HCT116 (cell line): ENCODE measurements around the gene TMC2. TPM values are rescaled to one million over a fixed set of nuclear protein-coding genes. Genes with fewer than 3 reads are reported as not detected.

ENCODE experiments used
- ATAC-seq: fragments of 200-7000 bp; cut with Tn5 transposase; 2 replicates; pipeline ENCODE4 v1.9.1; 2020; ENCODE audit warnings: mild to moderate bottlenecking, moderate library complexity
- BruUV-seq: library from RNA; stranded (reverse); fragments of 400-500 nt; replicated peaks from 2 replicates; lab custom pipeline; 2021; lab: Mats Ljungman, UMichigan
- CTCF ChIA-PET: fragments of 300-600 bp; sonication (Branson Sonifier 250); formaldehyde crosslinking; loops from one replicate; lab custom pipeline; 2021; ENCODE audit warnings: antibody characterized with exemption; lab: Charles Lee
- POLR2A ChIA-PET: fragments of 300-600, 350-600 bp; sonication (Branson Sonifier 250); formaldehyde crosslinking; loops from one replicate; lab custom pipeline; 2021; ENCODE audit warnings: antibody characterized with exemption; lab: Charles Lee
- RAD21 ChIA-PET, 2 experiments: fragments of 300-600 bp; sonication (Branson Sonifier 250); formaldehyde crosslinking; loops; one replicate each; lab custom pipeline; 2023; ENCODE audit warnings: low total read pairs in 2 of 2; ENCODE audit not compliant: uncharacterized antibody in 2 of 2, unreplicated experiment in 2 of 2, low non-redundant PET in 1 of 2; lab: Charles Lee
- DNase-seq: peaks from one replicate; pipeline ENCODE4 v3.0.0-alpha.2; 2010; ENCODE audit warnings: low read depth, low spot score
- H2AFZ ChIP-seq: fragments of 200-600 bp; shearing (Covaris generic), sonication (generic); 2 replicates; pipeline ENCODE4 v1.6.1; 2017; ENCODE audit warnings: low read depth, mixed run types, mixed read lengths, antibody characterized with exemption, low read length; ENCODE audit not compliant: poor library complexity, severe bottlenecking
- H3K27ac ChIP-seq: 2 replicates; pipeline ENCODE4 v1.5.1; 2012; ENCODE audit warnings: low read depth, low read length
- H3K27me3 ChIP-seq: fragments of 200-600 bp; sonication (generic); 2 replicates; pipeline ENCODE4 v1.6.1; 2016; ENCODE audit warnings: mixed run types, low read length, mixed read lengths; ENCODE audit not compliant: insufficient read depth
- H3K36me3 ChIP-seq, 2 experiments: fragments of 200-500 bp in 1 of 2; fragments of 200-600 bp in 1 of 2; sonication (Bioruptor generic) in 1 of 2; sonication (generic) in 1 of 2; 2 replicates each; pipeline versions ENCODE4 v1.5.1 to v1.6.1; 2014 to 2016; ENCODE audit warnings: low read length in 2 of 2, inconsistent platforms in 1 of 2, mixed read lengths in 1 of 2, mixed run types in 1 of 2; ENCODE audit not compliant: insufficient read depth in 2 of 2, control insufficient read depth in 1 of 2
- H3K4me1 ChIP-seq, 2 experiments: fragments of 200-600 bp in 1 of 2; sonication (generic) in 1 of 2; 2 replicates each; pipeline versions ENCODE4 v1.5.1 to v1.6.1; 2012 to 2017; ENCODE audit warnings: low read length in 2 of 2, inconsistent platforms in 1 of 2, mild to moderate bottlenecking in 1 of 2, mixed read lengths in 1 of 2, mixed run types in 1 of 2, moderate library complexity in 1 of 2; ENCODE audit not compliant: insufficient read depth in 2 of 2, control insufficient read depth in 1 of 2
- H3K4me2 ChIP-seq: fragments of 200-600 bp; sonication (generic); 2 replicates; pipeline ENCODE4 v1.6.1; 2017; ENCODE audit warnings: mixed run types, low read length, mixed read lengths
- H3K4me3 ChIP-seq, 2 experiments: fragments of 200-600 bp in 1 of 2; sonication (generic) in 1 of 2; replicated peaks in 1 of 2; 2 replicates each; pipeline ENCODE4 v1.5.1; 2011 to 2016; ENCODE audit warnings: low read length in 2 of 2, control low read depth in 1 of 2, low read depth in 1 of 2, mild to moderate bottlenecking in 1 of 2, mixed read lengths in 1 of 2, mixed run types in 1 of 2
- H3K79me2 ChIP-seq: fragments of 200-600 bp; sonication (generic); 2 replicates; pipeline ENCODE4 v1.6.1; 2017; ENCODE audit warnings: mild to moderate bottlenecking, mixed run types, low read length, moderate library complexity, mixed read lengths; ENCODE audit not compliant: insufficient read depth
- H3K9ac ChIP-seq: fragments of 200-600 bp; sonication (generic); 2 replicates; pipeline ENCODE4 v1.6.1; 2016; ENCODE audit warnings: low read length, mixed read lengths
- H3K9me2 ChIP-seq: fragments of 200-600 bp; sonication (generic), shearing (Covaris generic); 2 replicates; pipeline ENCODE4 v1.6.1; 2017; ENCODE audit warnings: mixed run types, mild to moderate bottlenecking, moderate library complexity; ENCODE audit not compliant: insufficient read depth
- H3K9me3 ChIP-seq, 2 experiments: fragments of 200-500 bp in 1 of 2; fragments of 200-600 bp in 1 of 2; sonication (Bioruptor generic) in 1 of 2; sonication (generic) in 1 of 2; 2 replicates each; pipeline ENCODE4 v1.6.1; 2014 to 2017; ENCODE audit warnings: low read length in 2 of 2, mixed read lengths in 2 of 2, inconsistent platforms in 1 of 2, low read depth in 1 of 2, mild to moderate bottlenecking in 1 of 2, mixed run types in 1 of 2, moderate library complexity in 1 of 2; ENCODE audit not compliant: control insufficient read depth in 1 of 2, insufficient read depth in 1 of 2
- H4K20me1 ChIP-seq: fragments of 200-600 bp; sonication (generic), shearing (Covaris generic); 2 replicates; pipeline ENCODE4 v1.6.1; 2017; ENCODE audit warnings: mixed run types, mild to moderate bottlenecking, moderate library complexity; ENCODE audit not compliant: insufficient read depth
- CEBPB ChIP-seq: IDR thresholded peaks from 2 replicates; pipeline ENCODE4 v1.6.1; 2012; ENCODE audit warnings: low read depth
- EGR1 ChIP-seq: IDR thresholded peaks from 2 replicates; pipeline ENCODE4 v1.6.1; 2012; ENCODE audit warnings: low read depth
- ELF1 ChIP-seq: IDR thresholded peaks from 2 replicates; pipeline ENCODE4 v1.6.1; 2012; ENCODE audit warnings: low read depth, borderline replicate concordance
- EZH2 ChIP-seq: fragments of 200-600 bp; sonication (generic); IDR thresholded peaks from 2 replicates; pipeline ENCODE4 v1.6.1; 2017; ENCODE audit warnings: antibody characterized with exemption, mixed run types
- EZH2phosphoT487 ChIP-seq: fragments of 200-600 bp; IDR thresholded peaks from 2 replicates; pipeline ENCODE4 v1.6.1; 2018; ENCODE audit warnings: antibody characterized with exemption, borderline replicate concordance
- FOSL1 ChIP-seq: IDR thresholded peaks from 2 replicates; pipeline ENCODE4 v1.6.1; 2012; ENCODE audit warnings: low read depth
- JUND ChIP-seq: IDR thresholded peaks from 2 replicates; pipeline ENCODE4 v1.6.1; 2012
- POLR2A ChIP-seq: IDR thresholded peaks from 2 replicates; pipeline ENCODE4 v1.7.0; 2011; ENCODE audit warnings: borderline replicate concordance; ENCODE audit not compliant: insufficient read depth, insufficient read length; ENCODE audit errors: extremely low read depth
- POLR2AphosphoS5 ChIP-seq: IDR thresholded peaks from 2 replicates; pipeline ENCODE4 v1.6.1; 2011; ENCODE audit warnings: mild to moderate bottlenecking, low read depth, low read length, moderate library complexity
- RAD21 ChIP-seq: IDR thresholded peaks from 2 replicates; pipeline ENCODE4 v1.6.1; 2012; ENCODE audit warnings: low read depth, mild to moderate bottlenecking
- SIN3A ChIP-seq: IDR thresholded peaks from 2 replicates; pipeline ENCODE4 v1.6.1; 2012; ENCODE audit warnings: low read depth
- SRF ChIP-seq: IDR thresholded peaks from 2 replicates; pipeline ENCODE4 v1.6.1; 2012; ENCODE audit warnings: low read depth
- YY1 ChIP-seq: IDR thresholded peaks from 2 replicates; pipeline ENCODE4 v1.6.1; 2011; ENCODE audit warnings: low read length, low read depth, moderate library complexity, mild to moderate bottlenecking; ENCODE audit not compliant: insufficient replicate concordance; ENCODE audit errors: extremely low read depth
- ZBTB33 ChIP-seq: IDR thresholded peaks from 2 replicates; pipeline ENCODE4 v1.6.1; 2011; ENCODE audit warnings: mild to moderate bottlenecking, low read length, moderate library complexity; ENCODE audit not compliant: insufficient replicate concordance; ENCODE audit errors: extremely low read depth
- ZNF274 ChIP-seq: fragments of 200-500 bp; sonication (Bioruptor generic); IDR thresholded peaks from 2 replicates; pipeline ENCODE4 v1.6.1; 2014; ENCODE audit warnings: mild to moderate bottlenecking, low read depth, low read length, inconsistent platforms
- intact Hi-C: fragments of 100-400 bp; cut with micrococcal nuclease; formaldehyde crosslinking; loops from 2 replicates; pipeline ENCODE4 v1.10.0; 2022
- total RNA-seq: library from RNA; stranded (reverse); gene quantifications from one replicate; pipeline ENCODE4 v1.2.1, GENCODE V29; 2021; ENCODE audit not compliant: unreplicated experiment
- TF ChIP-seq, protein P1 (sequence below): IDR thresholded peaks from 2 replicates; pipeline ENCODE4 v1.6.1; 2012
- TF ChIP-seq, protein P2 (sequence below): IDR thresholded peaks from 2 replicates; pipeline ENCODE4 v1.6.1; 2012

Gene TMC2
- total RNA-seq, 1 experiment from 2014 or later = not detected

DNA sequence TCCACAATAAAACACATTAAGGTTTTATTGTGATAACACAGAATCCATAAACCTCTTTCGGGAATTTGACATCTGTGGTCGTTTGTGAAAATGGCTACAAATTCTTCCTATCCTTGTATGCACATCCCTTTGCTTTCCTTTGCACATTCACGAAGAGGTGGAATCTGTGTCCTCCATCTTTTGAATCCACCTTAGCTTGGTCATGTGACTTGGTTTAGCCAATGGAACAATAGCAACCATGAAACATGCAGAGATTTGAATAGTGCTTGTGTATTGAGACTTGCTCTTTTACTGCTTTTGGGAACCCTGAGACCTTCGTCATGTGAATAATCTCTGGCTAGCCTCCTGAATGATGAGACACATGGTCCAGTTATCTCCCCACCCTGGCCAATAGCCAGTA, 66.4 kb downstream of the TMC2 start:
- CTCF ChIA-PET = no interaction called here
- H3K4me1 ChIP-seq = no peaks in the 10 kb centered on the region
- intact Hi-C loops = no loop called here
- no peak for TF ChIP-seq ZNF274
- no peak for TF ChIP-seq ZBTB33
- no peak for TF ChIP-seq YY1
- no peak for TF ChIP-seq EZH2
- TF ChIP-seq RAD21 = no peak
- no peak for TF ChIP-seq CEBPB
- no peak for TF ChIP-seq SRF
- TF ChIP-seq, protein P1, sequence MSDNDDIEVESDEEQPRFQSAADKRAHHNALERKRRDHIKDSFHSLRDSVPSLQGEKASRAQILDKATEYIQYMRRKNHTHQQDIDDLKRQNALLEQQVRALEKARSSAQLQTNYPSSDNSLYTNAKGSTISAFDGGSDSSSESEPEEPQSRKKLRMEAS = no peak
- TF ChIP-seq EGR1 = no peak
- no peak for TF ChIP-seq POLR2AphosphoS5
- no peak for TF ChIP-seq FOSL1
- TF ChIP-seq POLR2A = no peak
- TF ChIP-seq, protein P2, sequence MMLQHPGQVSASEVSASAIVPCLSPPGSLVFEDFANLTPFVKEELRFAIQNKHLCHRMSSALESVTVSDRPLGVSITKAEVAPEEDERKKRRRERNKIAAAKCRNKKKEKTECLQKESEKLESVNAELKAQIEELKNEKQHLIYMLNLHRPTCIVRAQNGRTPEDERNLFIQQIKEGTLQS = no peak
- TF ChIP-seq JUND = no peak
- no peak for TF ChIP-seq EZH2phosphoT487
- no peak for TF ChIP-seq ELF1
- no peak for TF ChIP-seq SIN3A
- TF ChIP-seq, all 23 proteins: peak for 0
- Histone ChIP-seq H3K4me2 (no peak overlapping the region), H3K9me3 (peaks cover 0 to 9% of the 10 kb centered on the region in 2 experiments; a peak in 1 of 4 replicates), H4K20me1 (no peaks in the 10 kb centered on the region), H3K4me3 (no peak overlapping the region), H3K27ac (no peak overlapping the region), H3K9ac (no peak overlapping the region), H3K27me3 (no peaks in the 10 kb centered on the region), H3K36me3 (no peaks in the 10 kb centered on the region), H3K79me2 (no peaks in the 10 kb centered on the region), H3K9me2 (no peaks in the 10 kb centered on the region), H2AFZ (peak overlapping the region; percentile 39)
- BruUV-seq = no TSS peak
- ATAC-seq (no peak), DNase-seq (no peak)
- ChIA-PET POLR2A (no interaction called here), RAD21 (no interaction called here)
